B cell (primary cell): ENCODE measurements around the gene LMAN2. TPM values are rescaled to one million over a fixed set of nuclear protein-coding genes. Genes with fewer than 3 reads are reported as not detected.
A peak's percentile ranks its signal among the peaks of the same experiment; 100 is the strongest.

Experiments
- ATAC-seq: fragments of 200-7000 bp; cut with Tn5 transposase; one replicate; pipeline ENCODE4 v1.10.0; 2021; ENCODE audit warnings: low read depth, mild to moderate bottlenecking, moderate number of reproducible peaks, moderate library complexity
- CTCF ChIA-PET: fragments of 350-600 bp; sonication (Branson Sonifier 250); formaldehyde crosslinking; loops from one replicate; lab custom pipeline; 2021; ENCODE audit warnings: antibody characterized with exemption, inconsistent platforms; lab: Charles Lee
- POLR2A ChIA-PET: fragments of 350-600 bp; sonication (Branson Sonifier 250); formaldehyde crosslinking; loops from one replicate; lab custom pipeline; 2021; ENCODE audit warnings: antibody characterized with exemption; lab: Charles Lee
- DNase-seq: peaks from one replicate; pipeline ENCODE4 v3.0.0; 2013
- H2AFZ ChIP-seq: 2 replicates; pipeline ENCODE4 v1.6.1; 2012; ENCODE audit warnings: mild to moderate bottlenecking, low read depth, low read length; ENCODE audit not compliant: insufficient read depth, poor library complexity, severe bottlenecking
- H3K27ac ChIP-seq, 2 donors: 1 replicate in 1 of 2; 2 replicates in 1 of 2; pipeline ENCODE4 v1.5.1; 2012 to 2013; ENCODE audit warnings: low read length in 2 of 2, mild to moderate bottlenecking in 2 of 2, moderate library complexity in 1 of 2
- H3K27me3 ChIP-seq, 4 experiments: fragments of 200-600 bp in 1 of 4; sonication (generic) in 1 of 4; replicated peaks in 1 of 4; 1 replicate in 2 of 4; 2 replicates in 2 of 4; pipeline versions ENCODE4 v1.6.1 to v1.7.0; 2013 to 2016; ENCODE audit warnings: low read length in 3 of 4, mild to moderate bottlenecking in 2 of 4, mixed read lengths in 1 of 4, moderate library complexity in 1 of 4; ENCODE audit not compliant: insufficient read depth in 4 of 4, control insufficient read depth in 3 of 4; ENCODE audit errors: control extremely low read depth in 1 of 4
- H3K36me3 ChIP-seq, 2 experiments: replicated peaks in 1 of 2; 1 replicate in 1 of 2; 2 replicates in 1 of 2; pipeline versions ENCODE4 v1.6.1 to v1.7.1; 2013; ENCODE audit warnings: low read length in 1 of 2; ENCODE audit not compliant: insufficient read depth in 2 of 2, control insufficient read depth in 1 of 2; ENCODE audit errors: control extremely low read depth in 1 of 2, extremely low read depth in 1 of 2
- H3K4me1 ChIP-seq, 2 donors: fragments of 200-600 bp in 1 of 2; sonication (generic) in 1 of 2; 1 replicate in 1 of 2; 2 replicates in 1 of 2; pipeline versions ENCODE4 v1.5.1 to v1.6.1; 2013 to 2017; ENCODE audit warnings: low read length in 2 of 2; ENCODE audit not compliant: control insufficient read depth in 2 of 2, insufficient read depth in 2 of 2
- H3K4me2 ChIP-seq: replicated peaks from 2 replicates; pipeline ENCODE3; 2012; ENCODE audit warnings: mild to moderate bottlenecking, low read depth, low read length; ENCODE audit not compliant: poor library complexity, severe bottlenecking
- H3K4me3 ChIP-seq, 5 experiments: fragments of 200-600 bp in 1 of 5; sonication (generic) in 1 of 5; 1 replicate in 3 of 5; 2 replicates in 2 of 5; pipeline versions ENCODE4 v1.5.1 to v1.7.0; 2011 to 2016; ENCODE audit warnings: low read length in 4 of 5, mild to moderate bottlenecking in 4 of 5, low read depth in 2 of 5, control low read depth in 1 of 5, moderate library complexity in 1 of 5; ENCODE audit not compliant: insufficient read depth in 1 of 5; ENCODE audit errors: control extremely low read depth in 1 of 5, extremely low read depth in 1 of 5
- H3K79me2 ChIP-seq: fragments of 200-600 bp; sonication (generic); one replicate; pipeline ENCODE4 v1.6.0; 2016; ENCODE audit warnings: low read length; ENCODE audit not compliant: control insufficient read depth, insufficient read depth
- H3K9ac ChIP-seq: fragments of 200-600 bp; sonication (generic); 2 replicates; pipeline ENCODE4 v1.6.1; 2017; ENCODE audit warnings: mild to moderate bottlenecking, low read length, moderate library complexity
- H3K9me3 ChIP-seq, 3 donors: one replicate each; pipeline versions ENCODE4 v1.6.1 to v1.7.1; 2013; ENCODE audit warnings: low read length in 2 of 3; ENCODE audit not compliant: control insufficient read depth in 2 of 3, insufficient read depth in 1 of 3; ENCODE audit errors: control extremely low read depth in 1 of 3
- H4K20me1 ChIP-seq: 2 replicates; pipeline ENCODE4 v1.6.0; 2012; ENCODE audit warnings: mild to moderate bottlenecking, low read length; ENCODE audit not compliant: insufficient read depth, control insufficient read depth, poor library complexity, severe bottlenecking
- H3K27ac Mint-ChIP-seq: one replicate; pipeline ENCODE4 v1.8.0; 2021; ENCODE audit warnings: mixed read lengths
- H3K27me3 Mint-ChIP-seq: one replicate; pipeline ENCODE4 v1.8.0; 2021; ENCODE audit warnings: mixed read lengths
- H3K4me1 Mint-ChIP-seq: one replicate; pipeline ENCODE4 v1.8.0; 2021; ENCODE audit warnings: mixed read lengths
- H3K4me3 Mint-ChIP-seq: one replicate; pipeline ENCODE4 v1.8.0; 2021; ENCODE audit warnings: mixed read lengths
- H3K9me3 Mint-ChIP-seq: one replicate; pipeline ENCODE4 v1.8.0; 2022; ENCODE audit warnings: mixed read lengths; ENCODE audit not compliant: insufficient read depth
- EZH2 ChIP-seq: IDR thresholded peaks from 2 replicates; pipeline ENCODE4 v1.6.1; 2012; ENCODE audit warnings: borderline replicate concordance, low read depth, mild to moderate bottlenecking, moderate library complexity, low read length; ENCODE audit not compliant: insufficient read depth, poor library complexity, severe bottlenecking
- WGBS: methylation state at CpG from one replicate; pipeline ENCODE4 v1.1.5; 2013; ENCODE audit warnings: missing lambda C conversion rate; ENCODE audit not compliant: insufficient coverage; 5-methylcytosine and 5-hydroxymethylcytosine counted together
- intact Hi-C: fragments of 100-400 bp; cut with micrococcal nuclease; formaldehyde crosslinking; loops from one replicate; pipeline ENCODE4 v1.10.0; 2022
- polyA plus RNA-seq: library from polyadenylated mRNA; depleted of rRNA; stranded (reverse); fragments of >200 nt; gene quantifications from 2 replicates; pipeline ENCODE4 v1.2.3, GENCODE V29; 2012
- total RNA-seq, 2 donors: library from RNA; stranded (reverse); fragments of 120-200 nt in 1 of 2; gene quantifications; 1 replicate in 1 of 2; 2 replicates in 1 of 2; pipeline versions ENCODE4 v1.2.3 to v1.2.4, GENCODE V29; 2013 to 2022
- TF ChIP-seq, protein P1 (sequence below): fragments of 200-600 bp; IDR thresholded peaks from one replicate; pipeline ENCODE4 v1.8.0; 2022; ENCODE audit warnings: antibody characterized with exemption, mild to moderate bottlenecking

The LMAN2 gene
- total and polyA plus RNA-seq, 2 donors (not counting 1 experiment from before 2014, with no cell fraction given): 99.4 to 123 TPM

GRCh38 chr5:177304392-177305119, 46.9 kb downstream of the LMAN2 start:
- peak; percentile 38 for DNase-seq
- 34% methylated on average over 5 of the region's 19 CpGs for WGBS
- Histone ChIP-seq H3K4me3 (peak overlapping the region; percentile 71 to 97 (median 91)), H2AFZ (peak overlapping the region; percentile 93), H3K9ac (peak overlapping the region; percentile 93), H4K20me1 (peaks cover 31% of the 10 kb centered on the region), H3K4me2 (peak overlapping the region; percentile 87), H3K27me3 (no peaks in the 10 kb centered on the region), H3K9me3 (peaks cover 0 to 2% (median 0%) of the 10 kb centered on the region in 3 donors), H3K79me2 (peaks cover 51% of the 10 kb centered on the region), H3K36me3 (peaks cover 2 to 37% of the 10 kb centered on the region in 2 experiments), H3K4me1 (peaks cover 61 to 78% of the 10 kb centered on the region in 2 donors), H3K27ac (peak overlapping the region in 1 of 2 donors; percentile 81)
- POLR2A ChIA-PET: interaction anchor here (0.6 kb wide), 3 partner anchors 69 to 235 kb away, joined by 3 read pairs; no protein-coding TSS in a partner anchor
- Mint-ChIP-seq H3K9me3 (no peaks in the 10 kb centered on the region), H3K4me1 (peaks cover 73% of the 10 kb centered on the region), H3K27ac (peak overlapping the region; percentile 92), H3K27me3 (no peaks in the 10 kb centered on the region), H3K4me3 (peak overlapping the region; percentile 95)
- intact Hi-C loops: loop anchor here (5.0 kb wide), 3 partner anchors 192 to 298 kb away; partner anchors contain the start of genes B4GALT7 and DOK3
- TF ChIP-seq EZH2: no peak
- CTCF ChIA-PET: interaction anchor here (0.6 to 1.1 kb wide), 3 partner anchors 46 to 127 kb away, joined by 3 to 4 read pairs (median 3); no protein-coding TSS in a partner anchor
- no peak for ATAC-seq

DNA sequence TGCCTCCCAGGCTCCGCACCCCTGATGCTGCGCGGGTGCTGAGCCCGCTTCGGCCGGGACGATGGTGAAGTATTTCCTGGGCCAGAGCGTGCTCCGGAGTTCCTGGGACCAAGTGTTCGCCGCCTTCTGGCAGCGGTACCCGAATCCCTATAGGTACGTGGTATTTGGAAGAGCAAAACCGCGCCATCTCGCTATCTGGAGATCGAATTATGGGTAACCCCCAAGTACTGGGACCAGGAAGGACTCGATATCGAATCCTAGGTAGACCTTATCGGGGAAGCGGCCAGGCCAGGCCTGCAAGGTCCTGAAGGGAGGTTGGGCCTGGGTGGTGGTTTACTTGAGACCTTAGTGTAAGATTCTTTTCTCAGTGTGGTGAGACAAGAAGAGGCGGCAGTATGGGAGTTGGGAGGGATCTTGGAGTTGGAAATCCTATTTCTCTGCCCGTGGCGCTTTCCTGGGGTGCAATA, 47.5 kb downstream of the LMAN2 start:
- no peak for DNase-seq

More for the DNA sequence above, 47.5 kb downstream of the LMAN2 start:
- peaks cover 61 to 78% of the 10 kb centered on the region in 2 donors for H3K4me1 ChIP-seq
- peaks cover 0 to 2% (median 0%) of the 10 kb centered on the region in 3 donors for H3K9me3 ChIP-seq
- H3K4me2 ChIP-seq: peak overlapping the region; percentile 87
- H3K4me3 Mint-ChIP-seq: peak overlapping the region; percentile 95
- peak overlapping the region; percentile 92 for H3K27ac Mint-ChIP-seq
- peak overlapping the region; percentile 93 for H3K9ac ChIP-seq
- H3K36me3 ChIP-seq: peaks cover 2 to 37% of the 10 kb centered on the region in 2 experiments
- ATAC-seq: no peak
- ChIA-PET POLR2A (interaction anchor here (0.8 kb wide), 1 partner anchor 48 kb away, joined by 3 read pairs; the partner anchor contains the start of gene LMAN2), CTCF (interaction anchor here (0.7 to 1.1 kb wide), 4 partner anchors 9 to 128 kb away, joined by 3 to 4 read pairs (median 3); no protein-coding TSS in a partner anchor)
- intact Hi-C loops: loop anchor here (5.0 kb wide), 3 partner anchors 192 to 298 kb away; partner anchors contain the start of genes B4GALT7 and DOK3
- H3K4me3 ChIP-seq: peak overlapping the region; percentile 71 to 97 (median 91)
- H3K9me3 Mint-ChIP-seq: no peaks in the 10 kb centered on the region
- no peaks in the 10 kb centered on the region for H3K27me3 Mint-ChIP-seq
- peaks cover 72% of the 10 kb centered on the region for H3K4me1 Mint-ChIP-seq
- H3K27ac ChIP-seq: peak overlapping the region; percentile 45 to 81
- peak overlapping the region; percentile 93 for H2AFZ ChIP-seq
- H3K27me3 ChIP-seq: no peaks in the 10 kb centered on the region
- H3K79me2 ChIP-seq: peaks cover 45% of the 10 kb centered on the region
- WGBS: 4% methylated on average over 25 of the region's 25 CpGs
- peaks cover 26% of the 10 kb centered on the region for H4K20me1 ChIP-seq
- no peak for TF ChIP-seq EZH2
- TF ChIP-seq, protein P1, sequence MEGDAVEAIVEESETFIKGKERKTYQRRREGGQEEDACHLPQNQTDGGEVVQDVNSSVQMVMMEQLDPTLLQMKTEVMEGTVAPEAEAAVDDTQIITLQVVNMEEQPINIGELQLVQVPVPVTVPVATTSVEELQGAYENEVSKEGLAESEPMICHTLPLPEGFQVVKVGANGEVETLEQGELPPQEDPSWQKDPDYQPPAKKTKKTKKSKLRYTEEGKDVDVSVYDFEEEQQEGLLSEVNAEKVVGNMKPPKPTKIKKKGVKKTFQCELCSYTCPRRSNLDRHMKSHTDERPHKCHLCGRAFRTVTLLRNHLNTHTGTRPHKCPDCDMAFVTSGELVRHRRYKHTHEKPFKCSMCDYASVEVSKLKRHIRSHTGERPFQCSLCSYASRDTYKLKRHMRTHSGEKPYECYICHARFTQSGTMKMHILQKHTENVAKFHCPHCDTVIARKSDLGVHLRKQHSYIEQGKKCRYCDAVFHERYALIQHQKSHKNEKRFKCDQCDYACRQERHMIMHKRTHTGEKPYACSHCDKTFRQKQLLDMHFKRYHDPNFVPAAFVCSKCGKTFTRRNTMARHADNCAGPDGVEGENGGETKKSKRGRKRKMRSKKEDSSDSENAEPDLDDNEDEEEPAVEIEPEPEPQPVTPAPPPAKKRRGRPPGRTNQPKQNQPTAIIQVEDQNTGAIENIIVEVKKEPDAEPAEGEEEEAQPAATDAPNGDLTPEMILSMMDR: no peak
